Forelimb muscle (tissue), 1 donor: ENCODE results near the gene MTCH2. TPM values are rescaled to one million over a fixed set of nuclear protein-coding genes. Genes with fewer than 3 reads are reported as not detected.
"Not testable (repeated sequence)": the region's sequence is repeated elsewhere in the genome, so short reads cannot be mapped to it uniquely, and the experiment has no call there.

Experiments used
- DNase-seq: peaks from one replicate; pipeline ENCODE4 v3.0.0-alpha.2; 2013; ENCODE audit warnings: low read depth
- polyA plus RNA-seq: library from polyadenylated mRNA; unstranded; fragments of 120-200 nt; gene quantifications from one replicate; pipeline ENCODE4 v1.2.1, GENCODE V29; 2013; ENCODE audit not compliant: insufficient read length

The MTCH2 gene
- 76.6 TPM for polyA plus RNA-seq

DNA sequence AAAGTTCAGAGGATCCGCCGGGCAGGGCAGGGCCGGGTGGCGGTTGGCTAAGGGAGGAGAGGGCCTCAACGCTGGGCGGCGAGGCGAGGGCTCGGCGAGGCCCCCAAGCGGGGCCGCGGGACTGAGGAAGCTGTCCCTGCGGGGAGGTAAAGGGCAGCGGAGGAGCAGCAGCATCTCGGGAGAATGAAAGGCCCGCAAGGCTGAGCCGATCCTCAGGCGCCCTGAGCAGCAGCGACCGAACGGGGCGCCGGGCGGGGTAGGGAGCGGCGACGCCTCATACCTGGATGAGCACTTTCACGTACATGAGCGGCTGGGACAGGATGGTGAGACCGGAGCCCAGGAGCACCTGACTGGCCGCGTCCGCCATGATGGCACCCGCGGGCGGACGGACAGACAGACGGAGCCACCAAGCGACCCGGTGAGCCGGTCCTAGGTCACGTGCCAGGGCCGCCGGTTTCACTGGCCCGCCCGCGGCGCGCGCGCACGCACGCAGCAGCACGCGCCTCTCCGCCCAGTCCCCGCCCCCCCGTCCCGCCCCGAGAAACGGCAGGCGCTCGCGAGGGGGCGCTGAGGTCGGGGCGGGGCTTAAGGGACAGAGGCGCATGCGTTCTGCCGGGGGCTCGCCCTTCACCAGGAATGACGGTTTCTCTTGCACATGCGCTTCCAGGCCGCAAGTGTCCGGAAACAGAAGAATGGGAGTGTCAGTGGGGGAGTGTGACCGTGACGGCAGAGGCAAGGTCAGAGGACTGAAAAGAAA is at the start of gene MTCH2:
Gene MTCH2 (minus strand): TSS at position 461 of the 757 bp plus-strand sequence. CDS start 94 bp downstream, at position 367.
- DNase-seq = peak; percentile 94

DNA sequence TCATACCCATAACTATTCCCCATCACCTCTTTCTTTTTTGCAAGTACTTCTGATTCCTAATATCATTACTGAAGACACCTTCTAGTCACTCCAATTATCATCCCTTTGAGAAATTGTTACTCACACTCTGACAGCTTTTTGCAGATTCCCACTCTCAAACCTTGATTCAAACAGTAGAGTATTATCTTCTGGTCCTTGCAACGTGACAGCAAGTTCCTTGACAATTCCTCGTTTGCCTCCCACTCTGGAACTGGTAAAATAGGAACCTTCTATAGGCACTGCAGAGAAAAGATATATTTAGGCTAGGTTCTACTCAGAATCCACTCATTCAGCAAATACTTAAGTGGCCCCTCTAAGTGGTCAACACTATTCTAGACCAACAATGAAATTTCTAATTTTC is 49.6 kb upstream of the MTCH2 start:
- DNase-seq = no peak

- DNase-seq = no peak
Observed at GRCh38 chr11:47689480-47689879, 47.1 kb upstream of the MTCH2 start.

DNA sequence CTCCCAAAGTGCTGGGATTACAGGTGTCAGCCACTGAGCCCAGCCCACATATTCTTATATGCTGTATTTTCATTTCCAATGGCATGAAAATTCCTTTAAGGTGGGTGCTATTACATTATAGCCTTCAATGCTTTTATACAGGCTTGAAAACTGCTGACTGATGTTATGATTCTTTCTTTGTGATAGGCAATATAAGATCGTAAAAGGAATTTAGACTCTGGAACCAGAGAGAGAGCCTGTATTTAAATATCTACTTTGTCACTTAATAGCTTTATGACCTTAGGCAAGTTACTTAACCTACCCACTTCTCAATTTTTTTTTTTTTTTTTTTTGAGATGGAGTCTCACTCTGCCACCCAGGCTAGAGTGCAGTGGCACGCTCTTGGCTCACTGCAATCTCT is 46.6 kb upstream of the MTCH2 start:
- no peak for DNase-seq

- no peak for DNase-seq
Observed at GRCh38 chr11:47688111-47688510, 45.8 kb upstream of the MTCH2 start.

DNA sequence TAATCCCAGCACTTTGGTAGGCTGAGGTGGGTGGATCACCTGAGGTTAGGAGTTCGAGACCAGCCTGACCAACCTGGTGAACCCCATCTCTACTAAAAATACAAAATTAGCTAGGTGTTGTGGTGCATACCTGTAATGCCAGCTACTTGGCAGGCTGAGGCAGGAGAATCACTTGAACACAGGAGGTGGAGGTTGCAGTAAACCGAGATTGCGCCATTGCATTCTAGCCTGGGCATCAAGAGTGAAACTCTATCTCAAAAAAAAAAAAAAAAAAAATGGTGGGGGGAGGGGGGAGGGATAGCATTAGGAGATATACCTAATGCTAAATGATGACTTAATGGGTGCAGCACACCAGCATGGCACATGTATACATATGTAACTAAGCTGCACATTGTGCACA is 44.3 kb upstream of the MTCH2 start:
- not testable (repeated sequence) for DNase-seq

- DNase-seq = no peak
Observed at GRCh38 chr11:47686151-47686550, 43.8 kb upstream of the MTCH2 start.

- no peak for DNase-seq
Observed at GRCh38 chr11:47675851-47676250, 33.5 kb upstream of the MTCH2 start.

GRCh38 chr11:47672283-47672730 is 29.9 kb upstream of the MTCH2 start:
- DNase-seq = no peak

DNA sequence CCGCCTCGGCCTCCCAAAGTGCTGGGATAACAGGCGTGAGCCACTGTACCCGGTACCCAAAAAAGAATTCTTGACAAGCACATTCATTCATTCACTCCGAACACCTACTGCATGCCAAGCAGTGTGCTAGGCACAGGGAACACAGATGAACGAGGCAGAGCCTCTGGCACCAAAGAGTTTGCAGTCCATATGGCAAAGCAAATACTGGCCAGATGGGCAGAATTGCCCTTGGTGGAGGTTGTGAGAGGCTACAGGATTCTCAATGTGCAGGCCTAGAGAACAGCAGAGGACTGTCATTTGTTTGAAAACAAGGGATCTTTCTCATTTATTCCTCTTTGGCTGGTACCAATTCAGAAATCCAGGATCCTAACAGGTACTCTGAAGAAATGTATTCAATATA is 27.5 kb upstream of the MTCH2 start:
- DNase-seq = no peak

DNA sequence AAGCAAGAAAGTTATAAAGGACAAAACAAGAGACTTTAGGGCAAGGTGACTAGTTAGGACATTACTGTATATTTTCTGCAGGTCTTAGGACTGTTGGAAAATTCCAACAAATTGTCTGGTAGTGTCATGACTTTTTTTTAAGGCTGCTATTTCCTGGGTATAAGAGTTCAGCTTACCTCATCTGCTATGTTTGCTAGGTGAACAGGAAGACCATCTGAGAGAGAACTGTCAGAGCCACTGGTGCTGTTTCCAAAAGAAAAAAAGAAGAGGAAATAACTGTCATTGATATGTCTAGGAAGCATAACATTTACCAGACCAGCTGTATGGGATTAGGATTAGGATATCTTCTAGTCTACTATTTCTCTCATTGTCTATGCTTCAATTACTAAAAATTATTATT is 26.3 kb upstream of the MTCH2 start:
- no peak for DNase-seq

DNA sequence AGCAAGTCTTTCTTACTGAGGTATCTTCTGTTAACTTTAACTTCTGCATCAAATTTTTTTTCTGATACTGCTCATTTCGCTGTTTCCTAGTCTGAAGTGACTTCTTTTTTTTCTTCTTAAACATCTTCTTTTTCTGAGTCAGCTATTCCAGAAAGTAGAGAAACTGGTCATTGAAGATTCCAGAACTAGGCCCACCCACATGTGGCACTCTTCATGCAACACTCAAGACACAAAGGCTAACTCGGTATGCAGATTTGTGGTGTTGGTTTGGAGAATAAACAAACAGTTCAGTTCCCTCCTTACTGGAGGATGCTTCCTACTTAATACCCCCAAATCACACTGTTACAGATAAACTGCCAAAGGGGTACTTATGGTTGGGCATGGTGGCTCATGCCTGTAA is 25.2 kb upstream of the MTCH2 start:
- no peak for DNase-seq

DNA sequence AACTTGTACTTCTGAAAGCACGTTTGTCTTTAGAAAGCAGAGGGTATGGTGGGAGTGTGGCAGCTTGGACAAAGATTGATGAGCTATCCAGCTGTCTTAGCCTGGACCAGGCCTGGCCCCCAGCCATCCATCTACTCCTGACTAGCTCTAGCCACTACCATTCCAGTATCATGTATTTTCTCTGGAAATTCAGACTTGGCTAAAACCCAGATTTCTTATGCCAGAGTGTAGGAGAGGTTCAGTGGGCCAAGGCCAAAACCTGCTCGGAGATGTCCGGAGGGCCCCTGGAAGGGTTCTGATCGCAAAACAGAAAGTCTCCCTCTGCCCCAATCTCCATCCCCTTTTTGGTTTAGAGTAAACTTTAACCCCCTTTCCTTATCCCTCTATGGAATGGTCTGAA is 24.8 kb upstream of the MTCH2 start:
- no peak for DNase-seq

DNA sequence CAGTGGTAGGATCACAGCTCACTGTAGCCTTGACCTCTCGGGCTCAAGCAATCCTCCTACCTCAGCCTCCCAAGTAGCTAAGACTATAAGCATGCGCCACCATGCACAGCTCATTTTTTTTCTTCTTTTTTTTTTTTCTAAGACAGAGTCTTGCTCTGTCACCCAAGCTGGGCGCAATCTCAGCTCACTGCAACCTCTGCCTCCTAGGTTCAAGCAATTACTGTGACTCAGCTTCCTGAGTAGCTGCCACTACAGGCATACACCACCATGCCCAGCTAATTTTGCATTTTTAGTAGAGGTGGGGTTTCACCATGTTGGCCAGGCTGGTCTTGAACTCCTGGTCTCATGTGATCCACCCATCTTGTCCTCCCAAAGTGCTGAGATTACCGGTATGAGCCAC is 22.6 kb upstream of the MTCH2 start:
- not testable (repeated sequence) for DNase-seq

DNA sequence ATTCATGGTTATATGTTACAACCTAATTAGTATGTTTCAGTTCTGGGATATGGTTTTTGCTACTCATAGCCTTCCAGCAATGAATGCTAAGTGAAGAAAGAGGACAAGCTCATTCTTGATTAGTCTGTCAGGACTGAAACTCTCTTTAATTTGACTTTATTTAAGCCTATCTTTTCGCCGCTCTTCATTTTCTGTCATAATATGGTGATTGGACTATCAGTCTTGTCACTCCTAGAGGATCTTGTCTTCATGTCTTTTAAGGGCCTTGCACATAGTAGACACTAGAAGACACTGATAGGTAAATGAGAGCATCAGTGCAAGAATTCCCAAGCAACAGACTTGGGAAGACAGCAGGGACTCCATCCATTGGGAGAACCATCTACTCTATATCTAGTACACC is 18.9 kb upstream of the MTCH2 start:
- DNase-seq = no peak

DNA sequence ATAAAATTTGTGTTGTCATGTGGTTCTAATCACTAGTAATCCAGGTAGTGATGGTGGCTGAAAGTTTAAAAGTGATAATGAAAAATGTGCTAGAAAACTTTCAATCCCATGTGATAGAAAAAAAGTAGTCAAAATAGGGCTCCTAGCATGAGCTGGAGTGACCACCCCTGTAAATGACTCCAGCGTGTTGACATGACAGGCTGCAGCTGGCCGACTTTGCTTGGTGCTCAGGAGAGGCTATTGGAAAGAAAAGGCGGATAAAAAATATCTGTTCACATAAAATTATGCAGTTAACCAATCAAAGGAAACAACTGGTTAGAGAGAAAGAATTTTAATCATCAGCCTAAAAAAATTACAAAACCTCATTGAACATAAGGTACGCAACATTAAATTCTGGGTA is 16.9 kb upstream of the MTCH2 start:
- DNase-seq = no peak

GRCh38 chr11:47656260-47656885 is 14.0 kb upstream of the MTCH2 start:
- no peak for DNase-seq

DNA sequence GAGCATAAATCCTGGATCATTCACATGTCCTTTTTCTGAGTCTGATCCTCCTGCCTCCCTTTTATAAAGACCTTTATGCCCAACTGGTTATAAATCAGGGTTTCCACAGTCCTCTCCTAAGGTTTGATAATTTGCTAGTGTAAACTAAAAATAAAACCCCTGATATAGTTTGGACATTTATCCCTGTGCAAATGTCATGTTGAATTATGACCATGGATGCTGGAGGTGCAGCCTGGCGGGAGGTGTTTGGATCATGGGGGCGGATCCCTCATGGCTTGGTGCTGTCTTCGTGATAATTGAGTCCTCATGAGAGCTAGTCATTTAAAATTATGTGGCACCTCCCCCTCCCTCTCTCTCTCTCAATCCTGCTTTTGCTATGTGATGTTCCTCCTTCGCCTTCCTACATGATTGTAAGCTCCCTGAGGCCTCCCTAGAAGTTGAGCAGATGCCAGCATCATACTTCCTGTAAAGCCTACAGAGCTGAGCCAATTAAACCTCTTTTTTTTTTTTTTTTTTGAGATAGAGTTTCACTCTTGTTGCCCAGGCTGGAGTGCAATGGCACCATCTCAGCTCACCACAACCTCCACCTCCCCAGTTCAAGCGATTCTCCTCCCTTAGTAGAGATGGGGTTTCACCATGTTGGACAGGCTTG is 9.6 kb upstream of the MTCH2 start:
- DNase-seq = no peak

DNA sequence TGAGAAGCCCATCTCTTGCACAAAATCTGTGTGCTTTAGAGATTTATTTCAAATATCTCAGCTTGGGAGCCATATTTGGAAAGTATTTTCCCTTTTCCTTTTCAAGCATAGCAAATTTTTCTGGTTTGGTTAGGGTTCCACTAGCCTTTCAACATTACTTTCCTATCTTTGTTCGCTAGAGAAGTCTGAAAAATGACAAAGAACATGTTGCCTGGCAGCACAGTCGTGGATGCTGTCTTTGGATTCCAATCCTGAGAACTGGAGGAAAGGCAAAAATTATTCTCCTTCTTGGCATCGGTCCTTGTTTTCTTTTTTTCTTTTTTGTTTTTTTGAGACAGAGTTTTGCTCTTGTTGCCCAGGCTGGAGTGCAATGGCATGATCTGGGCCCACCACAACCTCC is 6.9 kb upstream of the MTCH2 start:
- no peak for DNase-seq

GRCh38 chr11:47646019-47646418 is 3.7 kb upstream of the MTCH2 start:
- no peak for DNase-seq

GRCh38 chr11:47645500-47645899 is 3.1 kb upstream of the MTCH2 start:
- DNase-seq = no peak

DNA sequence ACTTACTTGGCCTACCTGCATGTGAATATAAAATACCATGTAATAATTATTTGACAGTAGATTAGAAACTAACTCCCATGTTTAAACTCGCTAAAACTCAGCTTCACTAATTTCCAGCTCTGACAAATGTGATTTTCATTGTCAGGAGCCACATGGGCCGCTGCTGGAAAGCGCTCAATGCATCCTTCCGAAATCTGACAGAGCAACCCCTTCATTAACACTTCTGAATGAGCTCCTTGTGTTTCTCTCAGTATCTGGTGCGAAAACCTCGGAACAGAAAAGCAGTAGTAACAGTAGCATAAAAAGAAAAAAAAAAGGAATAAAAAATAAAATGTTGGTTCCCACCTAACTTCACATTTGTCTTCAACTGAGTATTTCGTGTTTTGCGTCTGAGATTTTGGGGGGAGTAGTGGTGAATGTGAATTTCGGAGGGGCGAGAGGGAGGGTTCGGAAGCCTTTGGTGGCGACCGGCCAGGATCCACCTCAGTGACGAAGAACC is 710 bp downstream of the MTCH2 start:
- no peak for DNase-seq

DNA sequence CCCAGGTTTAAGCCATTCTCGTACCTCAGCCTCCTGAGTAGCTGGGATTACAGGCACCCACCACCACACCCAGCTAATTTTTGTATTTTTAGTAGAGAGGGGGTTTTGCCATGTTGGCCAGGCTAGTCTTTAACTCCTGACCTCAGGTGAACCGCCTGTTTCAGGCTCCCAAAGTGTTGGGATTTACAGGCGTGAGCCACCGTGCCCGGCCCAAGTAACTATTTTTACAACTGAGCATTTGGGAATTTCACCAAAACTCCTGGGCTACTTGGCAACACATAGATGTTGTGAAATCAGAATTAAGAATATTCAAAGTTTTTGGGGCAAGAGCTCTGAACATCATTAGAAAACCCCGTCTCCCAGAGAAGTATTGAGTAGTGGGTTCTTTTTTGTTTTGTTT is 1.9 kb downstream of the MTCH2 start:
- DNase-seq = not testable (repeated sequence)
